Uterus (tissue), 4 donors: ENCODE measurements around the gene DNAH11. TPM values are rescaled to one million over a fixed set of nuclear protein-coding genes. Genes with fewer than 3 reads are reported as not detected.
A peak's percentile ranks its signal among the peaks of the same experiment; 100 is the strongest.

ENCODE experiments used
- DNase-seq, 2 donors: peaks; one replicate each; pipeline ENCODE4 v3.0.0-alpha.2; 2019 to 2020
- H3K27ac ChIP-seq, 2 donors: fragments of 200-600 bp; sonication (generic); 1 replicate in 1 of 2; 2 replicates in 1 of 2; pipeline ENCODE4 v1.5.1; 2016 to 2018
- H3K27me3 ChIP-seq, 2 donors: fragments of 200-600 bp; sonication (generic); one replicate each; pipeline ENCODE4 v1.5.1; 2018 to 2019; ENCODE audit warnings: control low read depth in 1 of 2
- H3K36me3 ChIP-seq, 2 donors: fragments of 200-600 bp; sonication (generic); one replicate each; pipeline ENCODE4 v1.5.1; 2019; ENCODE audit warnings: control low read depth in 1 of 2
- H3K4me1 ChIP-seq, 2 donors: fragments of 200-600 bp; sonication (generic); one replicate each; pipeline ENCODE4 v1.5.1; 2018 to 2019; ENCODE audit warnings: control low read depth in 1 of 2
- H3K4me3 ChIP-seq, 2 donors: fragments of 200-600 bp; sonication (generic); 1 replicate in 1 of 2; 2 replicates in 1 of 2; pipeline ENCODE4 v1.5.1; 2018 to 2019; ENCODE audit warnings: mild to moderate bottlenecking in 1 of 2
- H3K9me3 ChIP-seq, 2 donors: fragments of 200-600 bp; sonication (generic); one replicate each; pipeline ENCODE4 v1.5.1; 2019; ENCODE audit warnings: control low read depth in 1 of 2
- CTCF ChIP-seq, 4 experiments: fragments of 200-600 bp in 2 of 4; fragments of 450-650 bp in 2 of 4; sonication (generic) in 2 of 4; IDR thresholded peaks; one replicate each; pipeline ENCODE4 v1.5.1; 2016 to 2019; ENCODE audit warnings: antibody characterized with exemption in 4 of 4, mild to moderate bottlenecking in 2 of 4, moderate library complexity in 1 of 4
- POLR2A ChIP-seq, 2 donors: fragments of 450-650 bp; IDR thresholded peaks; one replicate each; pipeline ENCODE4 v1.6.1; 2016; ENCODE audit warnings: antibody characterized with exemption in 2 of 2, mild to moderate bottlenecking in 1 of 2, moderate library complexity in 1 of 2
- intact Hi-C: fragments of 100-400 bp; cut with DNase I; formaldehyde crosslinking; loops from one replicate; pipeline ENCODE4 v1.15.1; 2023; ENCODE audit warnings: low total_unique reads
- total RNA-seq, 4 donors: library from RNA; depleted of rRNA in 3 of 4; stranded (reverse); fragments of >200 nt in 3 of 4; gene quantifications; one replicate each; pipeline versions ENCODE4 v1.1.0 to v1.2.4, GENCODE V29; 2014 to 2023
- donor health status: DM: yes; HTN: yes; CAD: no.

Gene DNAH11
- total RNA-seq, 4 donors from 2014 or later: 0.26 to 6.8 (median 1.5) TPM

DNA sequence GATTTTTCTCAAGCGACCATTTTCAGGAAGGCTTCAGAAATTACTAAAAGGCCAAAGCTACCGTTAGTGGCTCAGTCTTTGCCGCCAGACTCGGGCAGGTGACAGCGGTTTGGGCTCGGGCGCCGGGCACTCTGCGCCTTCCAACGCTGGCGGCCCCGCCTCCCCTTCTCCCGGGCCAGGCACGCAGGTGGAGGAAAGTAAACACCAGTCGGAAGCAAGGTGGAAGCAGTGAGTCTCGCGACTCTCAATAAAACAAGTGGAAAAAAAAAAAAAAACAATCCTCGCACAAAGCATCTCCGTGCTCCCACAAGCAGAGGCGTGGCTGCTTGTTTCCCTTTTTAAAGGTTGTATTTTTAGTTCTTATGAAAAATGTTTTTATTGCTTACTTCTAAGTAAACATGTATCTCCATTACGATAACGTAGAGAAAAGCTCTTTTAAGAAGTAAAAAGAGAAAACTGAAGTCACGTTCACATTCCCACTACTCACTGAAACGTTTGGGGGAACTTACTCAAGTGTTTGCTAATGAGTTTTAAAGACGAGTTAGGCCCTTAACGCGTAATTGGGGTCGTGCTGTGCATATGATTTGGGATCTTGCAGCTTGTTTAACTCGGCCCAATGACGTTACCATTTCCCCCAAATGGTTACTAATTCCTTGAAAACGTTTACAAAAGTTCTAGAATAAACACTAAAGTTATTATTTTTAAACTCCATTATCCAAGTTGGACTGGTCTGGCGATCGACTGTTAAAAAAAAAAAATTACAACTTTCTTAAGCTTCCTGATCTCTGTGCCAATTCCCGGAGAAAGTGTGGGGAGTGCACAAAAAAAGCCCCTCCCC, 402.0 kb downstream of the DNAH11 start:
- Histone ChIP-seq H3K27me3 (no peaks in the 10 kb centered on the region), H3K9me3 (no peaks in the 10 kb centered on the region), H3K4me1 (no peaks in the 10 kb centered on the region), H3K36me3 (no peaks in the 10 kb centered on the region), H3K4me3 (peak overlapping the region; percentile 65 to 67), H3K27ac (peak overlapping the region; percentile 74 to 86)
- TF ChIP-seq POLR2A (IDR thresholded peaks at IDR 0.05) (no peak), CTCF (IDR thresholded peaks at IDR 0.05) (no peak)
- intact Hi-C loops: no loop called here
- no peak for DNase-seq

DNA sequence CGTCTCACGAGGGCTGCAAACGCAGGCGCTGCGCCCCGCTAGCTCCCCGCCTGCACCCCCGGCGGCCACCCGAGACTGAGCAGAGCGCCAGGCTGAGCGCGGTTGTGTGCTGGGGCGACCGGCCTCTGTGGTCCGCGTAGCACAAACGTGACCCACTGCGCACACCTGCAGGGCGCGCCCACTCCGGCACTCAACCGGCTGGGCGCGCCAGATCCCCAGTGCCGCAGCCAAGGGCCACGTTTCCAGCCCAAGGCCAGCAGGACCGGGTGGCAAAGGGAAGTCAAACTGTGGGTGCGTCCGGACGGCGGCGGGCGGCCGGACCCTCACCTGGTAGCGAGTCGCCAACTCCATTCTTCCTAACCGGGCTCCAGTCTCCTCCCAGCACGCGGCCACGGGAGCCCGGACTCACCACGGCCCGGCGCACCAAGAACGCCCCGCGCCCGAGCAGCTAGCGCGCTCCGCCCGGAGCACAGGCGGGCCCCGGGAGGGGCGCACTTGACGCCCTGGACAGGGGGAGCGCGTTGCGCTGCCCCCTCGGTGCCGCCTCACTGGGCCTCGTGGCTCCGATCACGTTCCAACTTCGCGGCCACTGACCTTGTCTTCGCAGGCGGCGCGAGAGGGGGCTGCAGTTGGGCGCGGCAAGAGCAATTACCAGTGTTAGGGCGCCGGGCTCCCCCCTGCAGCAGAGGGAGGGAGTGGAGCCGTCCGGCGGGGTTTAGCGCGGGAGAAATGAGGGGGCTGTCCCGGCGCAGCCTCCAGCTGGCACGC, 402.8 kb downstream of the DNAH11 start, which contains the start of gene CDCA7L:
TSS of gene CDCA7L (minus strand) at position 446 of the 768 bp plus-strand sequence. CDS start at position 351, 95 bp downstream.
- Histone ChIP-seq H3K4me1 (no peaks in the 10 kb centered on the region), H3K4me3 (peak within 1 kb of the TSS; percentile 65 to 67), H3K27me3 (no peaks in the 10 kb centered on the region), H3K36me3 (no peaks in the 10 kb centered on the region), H3K27ac (peak within 1 kb of the TSS; percentile 74 to 86), H3K9me3 (no peaks in the 10 kb centered on the region)
- TF ChIP-seq POLR2A (IDR thresholded peaks at IDR 0.05) (peak in 1 of 2 donors; percentile 40), CTCF (IDR thresholded peaks at IDR 0.05) (no peak)
- DNase-seq: peak; percentile 66 to 81
- intact Hi-C loops: no loop called here

DNA sequence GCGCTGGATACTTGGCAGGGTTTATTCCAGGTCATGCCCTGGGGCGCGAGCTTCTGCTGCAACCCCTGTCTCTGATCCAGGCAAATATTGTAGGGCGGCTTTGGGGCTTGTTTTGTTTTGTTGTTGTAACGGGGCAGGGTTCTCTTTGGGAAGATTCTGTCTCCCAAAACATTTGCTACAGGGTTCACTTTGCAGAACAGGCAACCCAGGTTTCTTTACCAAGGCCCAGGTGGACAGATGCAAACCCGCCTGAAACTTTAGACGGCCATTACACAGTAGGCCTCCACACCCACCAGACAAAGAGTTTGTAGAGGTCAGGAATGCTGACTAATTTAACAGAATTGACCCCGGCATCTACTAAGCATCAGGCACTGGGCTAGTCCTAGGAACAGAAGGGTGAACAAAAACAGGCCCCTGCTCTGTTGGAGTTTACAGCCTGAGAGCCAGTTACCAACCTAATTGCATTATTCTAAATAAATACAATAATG, 403.4 kb downstream of the DNAH11 start:
- TF ChIP-seq POLR2A (IDR thresholded peaks at IDR 0.05) (no peak), CTCF (IDR thresholded peaks at IDR 0.05) (no peak)
- Histone ChIP-seq H3K27me3 (no peaks in the 10 kb centered on the region), H3K27ac (peak overlapping the region; percentile 74 to 86), H3K4me3 (peak overlapping the region; percentile 65 to 67), H3K9me3 (no peaks in the 10 kb centered on the region), H3K4me1 (no peaks in the 10 kb centered on the region), H3K36me3 (no peaks in the 10 kb centered on the region)
- no peak for DNase-seq
- intact Hi-C loops: no loop called here

- Histone ChIP-seq H3K36me3 (no peaks in the 10 kb centered on the region), H3K9me3 (no peaks in the 10 kb centered on the region)
These were observed 404.2 kb downstream of the DNAH11 start for GRCh38 chr7:21947056-21947455.

More at GRCh38 chr7:21947056-21947455, 404.2 kb downstream of the DNAH11 start:
- H3K4me3 ChIP-seq: no peak overlapping the region
- H3K27me3 ChIP-seq: no peaks in the 10 kb centered on the region
- no peak for TF ChIP-seq CTCF (IDR thresholded peaks at IDR 0.05)
- no peak for TF ChIP-seq POLR2A (IDR thresholded peaks at IDR 0.05)
- H3K4me1 ChIP-seq: no peaks in the 10 kb centered on the region
- DNase-seq: no peak
- intact Hi-C loops: no loop called here
- no peak overlapping the region for H3K27ac ChIP-seq
